ENCODE measurements around the gene TMEM239.
A peak's percentile ranks its signal among the peaks of the same experiment; 100 is the strongest.

The TMEM239 gene

DNA sequence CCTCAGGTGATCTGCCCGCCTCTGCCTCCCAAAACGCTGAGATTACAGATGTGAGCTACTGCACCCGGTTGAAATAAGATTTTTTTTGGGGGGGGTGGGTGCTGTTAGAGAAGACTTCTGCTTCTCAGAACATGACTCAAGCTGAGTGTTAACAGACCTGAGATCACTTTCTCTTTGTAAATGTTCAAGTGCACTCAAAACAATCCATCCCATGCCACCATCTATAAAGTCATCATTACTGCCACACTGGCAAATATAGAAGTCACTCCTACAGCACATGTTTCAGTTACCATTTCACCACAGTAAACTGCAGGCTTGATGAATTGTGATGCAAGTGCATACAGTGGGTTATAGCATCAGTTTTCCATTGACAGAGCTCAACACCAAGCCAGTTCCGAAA lies 33.4 kb downstream of the TMEM239 start:
- in situ Hi-C loops (cut with MboI; ENCODE audit: low sequenced_read_pairs, unreplicated experiment), result no loop called here
- TF ChIP-seq, protein P1, sequence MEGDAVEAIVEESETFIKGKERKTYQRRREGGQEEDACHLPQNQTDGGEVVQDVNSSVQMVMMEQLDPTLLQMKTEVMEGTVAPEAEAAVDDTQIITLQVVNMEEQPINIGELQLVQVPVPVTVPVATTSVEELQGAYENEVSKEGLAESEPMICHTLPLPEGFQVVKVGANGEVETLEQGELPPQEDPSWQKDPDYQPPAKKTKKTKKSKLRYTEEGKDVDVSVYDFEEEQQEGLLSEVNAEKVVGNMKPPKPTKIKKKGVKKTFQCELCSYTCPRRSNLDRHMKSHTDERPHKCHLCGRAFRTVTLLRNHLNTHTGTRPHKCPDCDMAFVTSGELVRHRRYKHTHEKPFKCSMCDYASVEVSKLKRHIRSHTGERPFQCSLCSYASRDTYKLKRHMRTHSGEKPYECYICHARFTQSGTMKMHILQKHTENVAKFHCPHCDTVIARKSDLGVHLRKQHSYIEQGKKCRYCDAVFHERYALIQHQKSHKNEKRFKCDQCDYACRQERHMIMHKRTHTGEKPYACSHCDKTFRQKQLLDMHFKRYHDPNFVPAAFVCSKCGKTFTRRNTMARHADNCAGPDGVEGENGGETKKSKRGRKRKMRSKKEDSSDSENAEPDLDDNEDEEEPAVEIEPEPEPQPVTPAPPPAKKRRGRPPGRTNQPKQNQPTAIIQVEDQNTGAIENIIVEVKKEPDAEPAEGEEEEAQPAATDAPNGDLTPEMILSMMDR (IDR thresholded peaks at IDR 0.05; ENCODE audit: borderline replicate concordance, control extremely low read depth, extremely low read depth, insufficient read depth, missing control alignments), result no peak
- peak; percentile 1 for DNase-seq (ENCODE audit: low spot score)

DNA sequence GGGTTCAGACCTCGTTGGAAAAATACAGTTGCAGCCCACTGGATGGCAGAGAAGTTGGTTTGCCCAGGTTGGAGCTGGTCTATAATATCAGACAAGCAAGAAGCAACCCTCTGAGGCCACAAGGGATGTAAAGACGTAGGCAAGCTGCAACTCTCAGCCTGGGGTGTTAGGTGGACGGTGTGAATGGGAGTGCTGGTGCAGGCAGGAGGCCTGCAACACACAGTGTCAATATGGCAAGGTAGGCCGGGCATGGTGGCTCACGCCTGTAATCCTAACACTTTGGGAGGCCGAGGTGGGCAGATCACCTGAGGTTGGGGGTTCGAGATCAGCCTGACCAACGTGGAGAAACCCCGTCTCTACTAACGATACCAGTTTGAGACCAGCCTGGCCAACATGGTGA lies 34.9 kb downstream of the TMEM239 start:
- in situ Hi-C loops (cut with MboI; ENCODE audit: low sequenced_read_pairs, unreplicated experiment), result no loop called here
- peak; percentile 5 for DNase-seq (ENCODE audit: low spot score)
- TF ChIP-seq, protein P1 (IDR thresholded peaks at IDR 0.05; ENCODE audit: borderline replicate concordance, control extremely low read depth, extremely low read depth, insufficient read depth, missing control alignments), result no peak

DNA sequence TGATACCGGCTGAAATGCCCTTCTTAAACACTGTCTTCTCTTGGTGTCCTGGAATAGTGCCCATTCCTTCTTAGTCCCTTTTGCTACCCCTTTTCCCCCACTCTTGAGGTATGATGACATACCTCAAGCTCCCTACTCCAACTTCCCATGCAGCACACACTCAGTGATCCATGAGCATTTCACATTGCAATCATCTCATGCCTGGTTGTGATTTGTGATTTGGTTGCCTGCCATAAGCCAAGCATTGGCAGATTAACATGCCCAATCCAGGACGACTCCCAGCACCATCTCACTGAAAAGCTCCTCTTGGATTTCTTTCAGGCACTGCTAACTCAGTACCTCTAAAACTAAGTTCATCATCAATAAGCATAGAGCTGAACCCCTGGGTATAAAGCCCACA lies 42.4 kb downstream of the TMEM239 start:
- in situ Hi-C loops (cut with MboI; ENCODE audit: low sequenced_read_pairs, unreplicated experiment), result no loop called here
- TF ChIP-seq, protein P1 (IDR thresholded peaks at IDR 0.05; ENCODE audit: borderline replicate concordance, control extremely low read depth, extremely low read depth, insufficient read depth, missing control alignments), result no peak
- no peak for DNase-seq (ENCODE audit: low spot score)

DNA sequence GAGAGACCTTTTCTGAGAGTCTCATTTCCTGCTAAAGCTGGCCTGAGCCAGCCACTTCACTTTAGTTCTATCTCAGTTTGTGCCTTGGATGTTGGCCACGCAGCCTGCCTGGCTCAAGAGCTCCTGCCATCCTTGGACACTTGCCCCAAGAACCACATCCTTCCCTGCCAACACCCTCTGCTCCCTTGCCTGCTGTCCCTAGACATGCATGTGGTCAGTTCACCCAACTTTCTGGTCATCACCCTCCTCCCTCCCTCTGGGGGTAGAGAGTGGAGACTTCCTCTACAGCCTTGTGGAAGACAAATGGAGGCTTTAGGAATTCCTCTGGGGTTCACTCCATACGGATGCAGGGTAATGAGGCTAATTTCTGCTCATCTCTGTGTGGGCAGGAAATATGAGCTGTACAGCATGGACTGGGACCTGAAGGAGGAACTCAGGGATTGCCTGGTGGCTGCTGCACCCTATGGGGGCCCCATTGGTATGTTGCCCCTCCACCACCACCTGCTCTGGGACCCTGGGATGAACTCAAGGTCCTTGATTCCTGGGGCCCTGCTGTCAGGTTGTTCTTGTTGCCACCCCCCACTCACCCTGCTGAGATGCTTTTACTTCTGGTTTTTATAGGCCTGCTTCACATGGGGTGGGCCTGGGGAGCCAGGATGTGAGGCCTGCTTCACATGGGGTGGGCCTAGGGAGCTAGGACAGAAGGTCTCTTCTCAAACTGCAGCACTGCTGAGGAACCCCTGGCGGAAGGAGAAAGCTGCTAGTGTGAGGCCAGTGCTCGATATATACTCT lies 43.4 kb downstream of the TMEM239 start:
- TF ChIP-seq, protein P1 (IDR thresholded peaks at IDR 0.05; ENCODE audit: borderline replicate concordance, control extremely low read depth, extremely low read depth, insufficient read depth, missing control alignments), result no peak
- in situ Hi-C loops (cut with MboI; ENCODE audit: low sequenced_read_pairs, unreplicated experiment), result no loop called here
- peak; percentile 13 for DNase-seq (ENCODE audit: low spot score)

DNA sequence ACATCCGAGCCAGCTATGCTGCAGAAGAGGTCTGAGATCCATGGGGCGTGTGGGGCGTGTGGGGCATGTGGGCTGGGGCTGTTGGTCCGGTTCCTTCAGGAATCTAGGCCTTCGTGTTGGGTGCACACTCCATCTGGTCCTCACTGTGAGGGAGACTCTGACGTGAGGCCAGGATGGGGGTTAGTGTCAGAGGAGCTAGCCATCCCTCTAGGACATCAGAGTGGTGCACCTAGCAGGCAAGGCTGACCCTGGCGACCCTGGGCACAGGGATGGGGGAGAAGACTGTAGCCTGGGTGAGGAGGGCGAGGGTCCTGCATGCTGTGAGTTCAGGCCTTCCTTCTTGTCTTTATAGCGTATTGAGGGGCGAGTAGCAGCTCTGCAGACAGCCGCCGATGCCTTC lies 48.5 kb downstream of the TMEM239 start:
- in situ Hi-C loops (cut with MboI; ENCODE audit: low sequenced_read_pairs, unreplicated experiment), result no loop called here
- no peak for DNase-seq (ENCODE audit: low spot score)
- TF ChIP-seq, protein P1 (IDR thresholded peaks at IDR 0.05; ENCODE audit: borderline replicate concordance, control extremely low read depth, extremely low read depth, insufficient read depth, missing control alignments), result no peak

DNA sequence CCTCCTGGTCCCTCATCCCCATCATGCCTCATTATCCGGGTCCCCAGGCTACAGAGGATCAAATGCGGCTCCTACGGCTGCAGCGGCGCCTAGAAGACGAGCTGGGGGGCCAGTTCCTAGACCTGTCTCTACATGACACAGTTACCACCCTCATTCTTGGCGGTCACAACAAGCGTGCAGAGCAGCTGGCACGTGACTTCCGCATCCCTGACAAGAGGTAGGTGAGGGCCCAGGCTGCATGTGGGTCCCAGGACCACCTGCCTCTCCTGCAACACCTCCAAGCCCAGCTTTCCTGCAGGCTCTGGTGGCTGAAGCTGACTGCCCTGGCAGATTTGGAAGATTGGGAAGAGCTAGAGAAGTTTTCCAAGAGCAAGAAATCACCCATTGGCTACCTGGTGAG lies 48.9 kb downstream of the TMEM239 start:
- in situ Hi-C loops (cut with MboI; ENCODE audit: low sequenced_read_pairs, unreplicated experiment), result no loop called here
- DNase-seq (ENCODE audit: low spot score), result no peak
- TF ChIP-seq, protein P1 (IDR thresholded peaks at IDR 0.05; ENCODE audit: borderline replicate concordance, control extremely low read depth, extremely low read depth, insufficient read depth, missing control alignments), result no peak

Measured in GM13976 (cell line).